ENCODE data around the gene ALS2CL.

The ALS2CL gene

GRCh38 chr3:46678280-46678679, 15.2 kb downstream of the ALS2CL start:
- Histone ChIP-seq H3K4me3 (ENCODE audit: low read length) (no peak overlapping the region), H3K27ac (ENCODE audit: low read length) (no peak overlapping the region), H3K27me3 (ENCODE audit: control insufficient read depth, insufficient read depth, low read length) (no peaks in the 10 kb centered on the region), H3K36me3 (ENCODE audit: control insufficient read depth, insufficient read depth, low read length) (no peaks in the 10 kb centered on the region), H3K4me1 (ENCODE audit: control insufficient read depth, insufficient read depth, low read length) (no peaks in the 10 kb centered on the region), H3K9me3 (ENCODE audit: control insufficient read depth, insufficient read depth, low read length) (no peaks in the 10 kb centered on the region)
- no CpG with 5 or more reads among the region's 6 CpGs for WGBS (ENCODE audit: insufficient coverage, insufficient read length)
- DNase-seq (ENCODE audit: low read depth, low spot score) = no peak

- Histone ChIP-seq H3K27ac (ENCODE audit: low read length) (no peak overlapping the region), H3K27me3 (ENCODE audit: control insufficient read depth, insufficient read depth, low read length) (no peaks in the 10 kb centered on the region), H3K9me3 (ENCODE audit: control insufficient read depth, insufficient read depth, low read length) (no peaks in the 10 kb centered on the region), H3K4me1 (ENCODE audit: control insufficient read depth, insufficient read depth, low read length) (no peaks in the 10 kb centered on the region), H3K4me3 (ENCODE audit: low read length) (no peak overlapping the region), H3K36me3 (ENCODE audit: control insufficient read depth, insufficient read depth, low read length) (no peaks in the 10 kb centered on the region)
- DNase-seq (ENCODE audit: low read depth, low spot score) = no peak
- no CpG with 5 or more reads among the region's 6 CpGs for WGBS (ENCODE audit: insufficient coverage, insufficient read length)
These were observed 16.1 kb downstream of the ALS2CL start for GRCh38 chr3:46677411-46677726.

- Histone ChIP-seq H3K9me3 (ENCODE audit: control insufficient read depth, insufficient read depth, low read length) (no peaks in the 10 kb centered on the region), H3K27ac (ENCODE audit: low read length) (no peak overlapping the region), H3K4me3 (ENCODE audit: low read length) (no peak overlapping the region), H3K4me1 (ENCODE audit: control insufficient read depth, insufficient read depth, low read length) (no peaks in the 10 kb centered on the region), H3K36me3 (ENCODE audit: control insufficient read depth, insufficient read depth, low read length) (no peaks in the 10 kb centered on the region), H3K27me3 (ENCODE audit: control insufficient read depth, insufficient read depth, low read length) (no peaks in the 10 kb centered on the region)
- no peak for DNase-seq (ENCODE audit: low read depth, low spot score)
- WGBS (ENCODE audit: insufficient coverage, insufficient read length) = no CpG with 5 or more reads among the region's 16 CpGs
These were observed 16.7 kb downstream of the ALS2CL start for GRCh38 chr3:46676601-46677410.

- no peak for DNase-seq (ENCODE audit: low read depth, low spot score)
- no CpG with 5 or more reads among the region's 9 CpGs for WGBS (ENCODE audit: insufficient coverage, insufficient read length)
- no peak overlapping the region for H3K4me3 ChIP-seq (ENCODE audit: low read length)
These were observed 17.5 kb downstream of the ALS2CL start for GRCh38 chr3:46675843-46676567.

GRCh38 chr3:46675426-46675825, 18.1 kb downstream of the ALS2CL start:
- H3K9me3 ChIP-seq (ENCODE audit: control insufficient read depth, insufficient read depth, low read length) = no peaks in the 10 kb centered on the region
- H3K27me3 ChIP-seq (ENCODE audit: control insufficient read depth, insufficient read depth, low read length) = no peaks in the 10 kb centered on the region
- no peaks in the 10 kb centered on the region for H3K36me3 ChIP-seq (ENCODE audit: control insufficient read depth, insufficient read depth, low read length)
- DNase-seq (ENCODE audit: low read depth, low spot score) = no peak
- no CpG with 5 or more reads among the region's 6 CpGs for WGBS (ENCODE audit: insufficient coverage, insufficient read length)
- no peaks in the 10 kb centered on the region for H3K4me1 ChIP-seq (ENCODE audit: control insufficient read depth, insufficient read depth, low read length)
- no peak overlapping the region for H3K27ac ChIP-seq (ENCODE audit: low read length)
- H3K4me3 ChIP-seq (ENCODE audit: low read length) = no peak overlapping the region

More at GRCh38 chr3:46675843-46676567, 17.5 kb downstream of the ALS2CL start:
- Histone ChIP-seq H3K9me3 (ENCODE audit: control insufficient read depth, insufficient read depth, low read length) (no peaks in the 10 kb centered on the region), H3K4me1 (ENCODE audit: control insufficient read depth, insufficient read depth, low read length) (no peaks in the 10 kb centered on the region), H3K27me3 (ENCODE audit: control insufficient read depth, insufficient read depth, low read length) (no peaks in the 10 kb centered on the region), H3K36me3 (ENCODE audit: control insufficient read depth, insufficient read depth, low read length) (no peaks in the 10 kb centered on the region), H3K27ac (ENCODE audit: low read length) (no peak overlapping the region)

GRCh38 chr3:46674031-46674845, 19.2 kb downstream of the ALS2CL start:
- Histone ChIP-seq H3K27me3 (ENCODE audit: control insufficient read depth, insufficient read depth, low read length) (no peaks in the 10 kb centered on the region), H3K4me1 (ENCODE audit: control insufficient read depth, insufficient read depth, low read length) (no peaks in the 10 kb centered on the region), H3K4me3 (ENCODE audit: low read length) (no peak overlapping the region), H3K9me3 (ENCODE audit: control insufficient read depth, insufficient read depth, low read length) (no peaks in the 10 kb centered on the region), H3K36me3 (ENCODE audit: control insufficient read depth, insufficient read depth, low read length) (no peaks in the 10 kb centered on the region), H3K27ac (ENCODE audit: low read length) (no peak overlapping the region)
- DNase-seq (ENCODE audit: low read depth, low spot score) = no peak
- WGBS (ENCODE audit: insufficient coverage, insufficient read length) = no CpG with 5 or more reads among the region's 12 CpGs

- H3K9me3 ChIP-seq (ENCODE audit: control insufficient read depth, insufficient read depth, low read length) = no peaks in the 10 kb centered on the region
- H3K27me3 ChIP-seq (ENCODE audit: control insufficient read depth, insufficient read depth, low read length) = no peaks in the 10 kb centered on the region
- no peaks in the 10 kb centered on the region for H3K36me3 ChIP-seq (ENCODE audit: control insufficient read depth, insufficient read depth, low read length)
- H3K4me3 ChIP-seq (ENCODE audit: low read length) = no peak overlapping the region
- DNase-seq (ENCODE audit: low read depth, low spot score) = no peak
- H3K27ac ChIP-seq (ENCODE audit: low read length) = no peak overlapping the region
- H3K4me1 ChIP-seq (ENCODE audit: control insufficient read depth, insufficient read depth, low read length) = no peaks in the 10 kb centered on the region
- WGBS (ENCODE audit: insufficient coverage, insufficient read length) = no CpG with 5 or more reads among the region's 10 CpGs
These were observed 20.1 kb downstream of the ALS2CL start for GRCh38 chr3:46673151-46674030.

- no peaks in the 10 kb centered on the region for H3K27me3 ChIP-seq (ENCODE audit: control insufficient read depth, insufficient read depth, low read length)
- no peaks in the 10 kb centered on the region for H3K36me3 ChIP-seq (ENCODE audit: control insufficient read depth, insufficient read depth, low read length)
- no peaks in the 10 kb centered on the region for H3K9me3 ChIP-seq (ENCODE audit: control insufficient read depth, insufficient read depth, low read length)
- no CpG with 5 or more reads among the region's 6 CpGs for WGBS (ENCODE audit: insufficient coverage, insufficient read length)
- no peak overlapping the region for H3K4me3 ChIP-seq (ENCODE audit: low read length)
- no peak for DNase-seq (ENCODE audit: low read depth, low spot score)
- no peaks in the 10 kb centered on the region for H3K4me1 ChIP-seq (ENCODE audit: control insufficient read depth, insufficient read depth, low read length)
- no peak overlapping the region for H3K27ac ChIP-seq (ENCODE audit: low read length)
These were observed 21.2 kb downstream of the ALS2CL start for GRCh38 chr3:46672349-46672695.

- Histone ChIP-seq H3K36me3 (ENCODE audit: control insufficient read depth, insufficient read depth, low read length) (no peaks in the 10 kb centered on the region), H3K27ac (ENCODE audit: low read length) (no peak overlapping the region), H3K27me3 (ENCODE audit: control insufficient read depth, insufficient read depth, low read length) (no peaks in the 10 kb centered on the region), H3K9me3 (ENCODE audit: control insufficient read depth, insufficient read depth, low read length) (no peaks in the 10 kb centered on the region), H3K4me1 (ENCODE audit: control insufficient read depth, insufficient read depth, low read length) (no peaks in the 10 kb centered on the region), H3K4me3 (ENCODE audit: low read length) (no peak overlapping the region)
- no peak for DNase-seq (ENCODE audit: low read depth, low spot score)
- WGBS (ENCODE audit: insufficient coverage, insufficient read length) = no CpG with 5 or more reads among the region's 25 CpGs
These were observed 21.7 kb downstream of the ALS2CL start for GRCh38 chr3:46671541-46672348.
